Occipital lobe (tissue), 2 donors: ENCODE data around the gene POLR2E. TPM values are rescaled to one million over a fixed set of nuclear protein-coding genes. Genes with fewer than 3 reads are reported as not detected.

Experiments used
- DNase-seq: peaks from one replicate; lab custom pipeline; 2025; lab: John Stamatoyannopoulos, UW
- total RNA-seq: library from RNA; depleted of rRNA; stranded (reverse); fragments of >200 nt; gene quantifications from one replicate; pipeline ENCODE4 v1.2.3, GENCODE V29; 2014

Gene POLR2E
- total RNA-seq, 1 donor from 2014 or later, result 31.8 TPM

GRCh38 chr19:1066748-1067340, 28.3 kb downstream of the POLR2E start, which contains the start of gene ARHGAP45:
TSS of gene ARHGAP45 (plus strand) at chr19:1067167. CDS start at chr19:1067406, 239 bp downstream.
- no peak for DNase-seq

- no peak for DNase-seq
These were observed 28.9 kb downstream of the POLR2E start for GRCh38 chr19:1066251-1066747.

- DNase-seq, result no peak
These were observed 29.5 kb downstream of the POLR2E start for GRCh38 chr19:1065606-1066109.

GRCh38 chr19:1064661-1065605, 30.2 kb downstream of the POLR2E start:
- DNase-seq, result no peak

- DNase-seq, result no peak
These were observed 31.1 kb downstream of the POLR2E start for GRCh38 chr19:1063909-1064660.

GRCh38 chr19:1063030-1063908, 31.9 kb downstream of the POLR2E start:
- DNase-seq, result no peak

GRCh38 chr19:1062387-1063029, 32.7 kb downstream of the POLR2E start:
- no peak for DNase-seq

- DNase-seq, result no peak
These were observed 33.2 kb downstream of the POLR2E start for GRCh38 chr19:1061987-1062386.

- no peak for DNase-seq
These were observed 34.5 kb downstream of the POLR2E start for GRCh38 chr19:1060689-1061088.

GRCh38 chr19:1058112-1058511, 37.1 kb downstream of the POLR2E start:
- DNase-seq, result no peak

GRCh38 chr19:1057176-1057855, 37.9 kb downstream of the POLR2E start:
- DNase-seq, result no peak

- no peak for DNase-seq
These were observed 39.1 kb downstream of the POLR2E start for GRCh38 chr19:1055886-1056620.

- DNase-seq, result no peak
These were observed 40.1 kb downstream of the POLR2E start for GRCh38 chr19:1055028-1055425.

- DNase-seq, result no peak
These were observed 40.8 kb downstream of the POLR2E start for GRCh38 chr19:1054102-1055027.

GRCh38 chr19:1053176-1054101, 41.7 kb downstream of the POLR2E start:
- DNase-seq, result no peak

GRCh38 chr19:1052349-1052975, 42.7 kb downstream of the POLR2E start:
- DNase-seq, result no peak
